ENCODE results near the gene TBC1D22A.

- TF ChIP-seq POLR2AphosphoS5 (IDR thresholded peaks at IDR 0.05), result no peak
- TF ChIP-seq RAD21 (conservative IDR thresholded peaks at IDR 0.05), result no peak
These were observed 443.7 kb downstream of the TBC1D22A start for GRCh38 chr22:47206164-47206563.
